ENCODE data around the gene ARL15. TPM values are rescaled to one million over a fixed set of nuclear protein-coding genes. Genes with fewer than 3 reads are reported as not detected.

The ARL15 gene
- total and polyA plus RNA-seq, 2 of the 8 experiments (the other 6 are each of a cell fraction or from before 2014, with no cell fraction given) = 9.9 to 21.2 TPM

DNA sequence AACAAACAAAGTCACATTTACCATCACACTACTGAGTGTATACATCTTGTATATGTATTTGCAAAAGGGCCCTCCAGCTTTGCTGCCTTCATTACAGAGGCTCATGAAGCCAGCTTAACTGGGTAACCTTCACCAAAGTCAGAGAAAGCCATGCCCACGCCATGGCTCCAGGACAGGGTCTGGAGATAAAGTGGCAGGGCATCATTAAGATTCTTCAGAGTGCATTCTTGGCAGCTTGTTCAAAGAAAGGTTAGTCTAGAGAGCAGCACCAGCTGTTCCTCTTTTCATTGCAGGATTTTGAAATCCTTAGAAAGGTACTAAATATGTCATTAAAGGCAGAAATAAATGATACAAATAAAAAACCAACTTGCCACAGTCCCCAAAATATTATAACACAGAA is 416.7 kb downstream of the ARL15 start (continued):
- TF ChIP-seq, protein P1, sequence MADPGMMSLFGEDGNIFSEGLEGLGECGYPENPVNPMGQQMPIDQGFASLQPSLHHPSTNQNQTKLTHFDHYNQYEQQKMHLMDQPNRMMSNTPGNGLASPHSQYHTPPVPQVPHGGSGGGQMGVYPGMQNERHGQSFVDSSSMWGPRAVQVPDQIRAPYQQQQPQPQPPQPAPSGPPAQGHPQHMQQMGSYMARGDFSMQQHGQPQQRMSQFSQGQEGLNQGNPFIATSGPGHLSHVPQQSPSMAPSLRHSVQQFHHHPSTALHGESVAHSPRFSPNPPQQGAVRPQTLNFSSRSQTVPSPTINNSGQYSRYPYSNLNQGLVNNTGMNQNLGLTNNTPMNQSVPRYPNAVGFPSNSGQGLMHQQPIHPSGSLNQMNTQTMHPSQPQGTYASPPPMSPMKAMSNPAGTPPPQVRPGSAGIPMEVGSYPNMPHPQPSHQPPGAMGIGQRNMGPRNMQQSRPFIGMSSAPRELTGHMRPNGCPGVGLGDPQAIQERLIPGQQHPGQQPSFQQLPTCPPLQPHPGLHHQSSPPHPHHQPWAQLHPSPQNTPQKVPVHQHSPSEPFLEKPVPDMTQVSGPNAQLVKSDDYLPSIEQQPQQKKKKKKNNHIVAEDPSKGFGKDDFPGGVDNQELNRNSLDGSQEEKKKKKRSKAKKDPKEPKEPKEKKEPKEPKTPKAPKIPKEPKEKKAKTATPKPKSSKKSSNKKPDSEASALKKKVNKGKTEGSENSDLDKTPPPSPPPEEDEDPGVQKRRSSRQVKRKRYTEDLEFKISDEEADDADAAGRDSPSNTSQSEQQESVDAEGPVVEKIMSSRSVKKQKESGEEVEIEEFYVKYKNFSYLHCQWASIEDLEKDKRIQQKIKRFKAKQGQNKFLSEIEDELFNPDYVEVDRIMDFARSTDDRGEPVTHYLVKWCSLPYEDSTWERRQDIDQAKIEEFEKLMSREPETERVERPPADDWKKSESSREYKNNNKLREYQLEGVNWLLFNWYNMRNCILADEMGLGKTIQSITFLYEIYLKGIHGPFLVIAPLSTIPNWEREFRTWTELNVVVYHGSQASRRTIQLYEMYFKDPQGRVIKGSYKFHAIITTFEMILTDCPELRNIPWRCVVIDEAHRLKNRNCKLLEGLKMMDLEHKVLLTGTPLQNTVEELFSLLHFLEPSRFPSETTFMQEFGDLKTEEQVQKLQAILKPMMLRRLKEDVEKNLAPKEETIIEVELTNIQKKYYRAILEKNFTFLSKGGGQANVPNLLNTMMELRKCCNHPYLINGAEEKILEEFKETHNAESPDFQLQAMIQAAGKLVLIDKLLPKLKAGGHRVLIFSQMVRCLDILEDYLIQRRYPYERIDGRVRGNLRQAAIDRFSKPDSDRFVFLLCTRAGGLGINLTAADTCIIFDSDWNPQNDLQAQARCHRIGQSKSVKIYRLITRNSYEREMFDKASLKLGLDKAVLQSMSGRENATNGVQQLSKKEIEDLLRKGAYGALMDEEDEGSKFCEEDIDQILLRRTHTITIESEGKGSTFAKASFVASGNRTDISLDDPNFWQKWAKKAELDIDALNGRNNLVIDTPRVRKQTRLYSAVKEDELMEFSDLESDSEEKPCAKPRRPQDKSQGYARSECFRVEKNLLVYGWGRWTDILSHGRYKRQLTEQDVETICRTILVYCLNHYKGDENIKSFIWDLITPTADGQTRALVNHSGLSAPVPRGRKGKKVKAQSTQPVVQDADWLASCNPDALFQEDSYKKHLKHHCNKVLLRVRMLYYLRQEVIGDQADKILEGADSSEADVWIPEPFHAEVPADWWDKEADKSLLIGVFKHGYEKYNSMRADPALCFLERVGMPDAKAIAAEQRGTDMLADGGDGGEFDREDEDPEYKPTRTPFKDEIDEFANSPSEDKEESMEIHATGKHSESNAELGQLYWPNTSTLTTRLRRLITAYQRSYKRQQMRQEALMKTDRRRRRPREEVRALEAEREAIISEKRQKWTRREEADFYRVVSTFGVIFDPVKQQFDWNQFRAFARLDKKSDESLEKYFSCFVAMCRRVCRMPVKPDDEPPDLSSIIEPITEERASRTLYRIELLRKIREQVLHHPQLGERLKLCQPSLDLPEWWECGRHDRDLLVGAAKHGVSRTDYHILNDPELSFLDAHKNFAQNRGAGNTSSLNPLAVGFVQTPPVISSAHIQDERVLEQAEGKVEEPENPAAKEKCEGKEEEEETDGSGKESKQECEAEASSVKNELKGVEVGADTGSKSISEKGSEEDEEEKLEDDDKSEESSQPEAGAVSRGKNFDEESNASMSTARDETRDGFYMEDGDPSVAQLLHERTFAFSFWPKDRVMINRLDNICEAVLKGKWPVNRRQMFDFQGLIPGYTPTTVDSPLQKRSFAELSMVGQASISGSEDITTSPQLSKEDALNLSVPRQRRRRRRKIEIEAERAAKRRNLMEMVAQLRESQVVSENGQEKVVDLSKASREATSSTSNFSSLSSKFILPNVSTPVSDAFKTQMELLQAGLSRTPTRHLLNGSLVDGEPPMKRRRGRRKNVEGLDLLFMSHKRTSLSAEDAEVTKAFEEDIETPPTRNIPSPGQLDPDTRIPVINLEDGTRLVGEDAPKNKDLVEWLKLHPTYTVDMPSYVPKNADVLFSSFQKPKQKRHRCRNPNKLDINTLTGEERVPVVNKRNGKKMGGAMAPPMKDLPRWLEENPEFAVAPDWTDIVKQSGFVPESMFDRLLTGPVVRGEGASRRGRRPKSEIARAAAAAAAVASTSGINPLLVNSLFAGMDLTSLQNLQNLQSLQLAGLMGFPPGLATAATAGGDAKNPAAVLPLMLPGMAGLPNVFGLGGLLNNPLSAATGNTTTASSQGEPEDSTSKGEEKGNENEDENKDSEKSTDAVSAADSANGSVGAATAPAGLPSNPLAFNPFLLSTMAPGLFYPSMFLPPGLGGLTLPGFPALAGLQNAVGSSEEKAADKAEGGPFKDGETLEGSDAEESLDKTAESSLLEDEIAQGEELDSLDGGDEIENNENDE (IDR thresholded peaks at IDR 0.05; ENCODE audit: insufficient replicate concordance, low read length) = no peak
- no peak for TF ChIP-seq SIRT6 (IDR thresholded peaks at IDR 0.05; ENCODE audit: low read length)

All from H1 (cell line).